NCI-H146 treated with DMSO at 0.1 percent for 48 hours (cell line): ENCODE measurements around the gene TNFAIP8L3.

Experiments
- DNase-seq: peaks from one replicate; lab custom pipeline; 2025; ENCODE audit not compliant: unreplicated experiment; lab: John Stamatoyannopoulos, UW

The TNFAIP8L3 gene

DNA sequence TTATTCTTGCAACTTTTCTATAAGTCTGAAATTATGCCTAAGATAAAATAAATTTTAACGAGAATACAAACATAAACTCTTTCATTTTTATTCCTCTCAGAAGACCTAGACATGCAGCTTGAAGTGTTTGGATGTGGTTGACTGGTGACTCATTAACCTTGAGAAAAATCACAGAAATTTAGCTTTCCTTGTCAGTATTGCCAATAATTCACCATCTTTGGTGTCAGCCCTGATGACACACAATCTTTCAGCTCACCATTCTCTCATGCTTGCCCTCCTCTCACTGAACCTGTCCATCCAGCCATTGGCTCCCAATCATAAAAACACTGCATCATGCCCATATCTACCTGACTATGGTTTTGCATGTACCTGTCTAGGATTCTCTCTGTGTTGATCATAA, 22.6 kb upstream of the TNFAIP8L3 start:
- DNase-seq: no peak

- no peak for DNase-seq
Observed at GRCh38 chr15:51114437-51115119, 19.9 kb upstream of the TNFAIP8L3 start.

DNA sequence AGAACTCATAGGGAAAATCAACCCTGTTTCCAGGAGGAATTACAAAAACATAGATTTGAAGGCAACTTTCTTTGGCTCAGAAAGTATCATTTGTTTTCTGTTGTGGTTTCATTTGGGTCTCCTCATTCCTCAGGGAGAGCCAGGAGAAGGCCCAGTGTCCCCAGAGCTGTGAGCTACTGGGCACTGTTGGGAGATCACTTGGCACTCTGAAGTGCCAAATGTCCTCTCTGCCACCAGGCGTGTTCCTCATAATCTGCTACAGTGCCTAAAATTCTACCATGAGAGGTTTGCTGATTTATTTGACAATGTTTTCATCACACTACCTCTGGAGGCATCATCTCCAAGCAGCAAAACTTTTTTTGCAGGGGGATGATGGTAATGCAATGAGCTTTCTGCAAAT, 17.4 kb upstream of the TNFAIP8L3 start:
- no peak for DNase-seq

DNA sequence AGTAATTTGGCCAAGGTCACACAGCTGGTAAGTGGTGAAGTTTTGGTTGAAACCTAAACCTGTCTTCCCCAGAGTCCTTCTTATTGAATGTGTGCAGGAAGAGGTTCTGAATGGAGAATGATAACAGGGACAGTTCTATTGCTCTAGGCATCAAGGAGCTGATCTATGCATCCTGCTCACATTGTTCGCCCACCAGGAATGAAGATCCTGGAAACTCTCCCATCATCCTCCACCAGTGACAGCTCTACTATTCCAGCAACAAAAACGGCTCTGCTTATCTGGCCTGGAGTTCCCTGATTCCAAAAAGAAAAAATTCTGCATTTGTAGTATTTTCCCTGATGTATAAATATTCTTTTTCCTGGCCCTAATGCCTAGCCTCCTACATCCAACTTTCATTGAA, 16.4 kb upstream of the TNFAIP8L3 start:
- DNase-seq: no peak

GRCh38 chr15:51110171-51110570, 15.5 kb upstream of the TNFAIP8L3 start:
- no peak for DNase-seq

DNA sequence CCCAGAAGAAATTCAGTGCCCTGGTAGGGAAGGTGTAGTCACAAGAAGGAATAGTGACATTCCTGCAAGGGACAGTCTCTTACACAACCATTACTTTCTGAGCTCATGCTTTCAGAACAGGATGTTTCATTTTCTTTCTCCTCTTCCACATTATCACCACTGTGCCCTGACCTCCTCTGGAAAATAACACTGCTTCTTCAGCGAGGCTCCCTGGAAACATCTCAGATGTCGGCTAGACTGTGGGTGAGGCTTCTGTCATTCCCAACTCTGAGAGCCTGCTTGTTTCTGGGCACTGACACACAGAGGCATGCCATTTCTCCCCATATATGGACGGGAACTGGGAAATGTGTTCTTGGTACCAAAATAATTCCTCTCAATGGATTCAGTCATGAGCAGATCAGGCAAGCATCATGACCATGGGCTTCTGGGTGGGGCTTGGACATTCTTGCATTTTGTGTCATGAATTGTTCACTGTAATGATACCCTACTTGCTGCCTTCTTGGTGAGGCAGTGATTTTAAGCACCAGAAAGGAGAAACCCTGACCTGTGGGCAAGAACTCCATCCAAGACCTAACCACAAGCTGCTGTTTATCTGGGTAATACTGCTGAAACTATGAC, 14.3 kb upstream of the TNFAIP8L3 start:
- DNase-seq: no peak

DNA sequence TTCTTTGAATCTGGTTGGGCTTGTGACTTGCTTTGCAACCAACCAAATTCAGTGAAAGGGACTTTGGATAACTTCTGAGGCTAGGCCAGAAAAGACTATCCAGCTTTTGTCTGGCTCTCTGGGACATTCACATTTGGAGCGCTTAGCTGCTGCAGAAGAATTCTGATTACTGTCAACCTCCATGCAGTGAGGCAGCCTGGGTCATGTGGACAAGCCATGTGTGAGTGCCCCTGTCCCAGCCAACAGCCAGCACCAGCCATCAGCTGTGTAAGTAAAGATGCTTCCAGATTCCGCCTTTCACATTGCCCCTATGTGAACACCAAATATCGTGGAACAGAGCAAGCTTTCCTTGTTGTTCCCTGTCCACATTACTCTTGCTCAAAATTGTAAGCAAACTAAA, 12.9 kb upstream of the TNFAIP8L3 start:
- no peak for DNase-seq

DNA sequence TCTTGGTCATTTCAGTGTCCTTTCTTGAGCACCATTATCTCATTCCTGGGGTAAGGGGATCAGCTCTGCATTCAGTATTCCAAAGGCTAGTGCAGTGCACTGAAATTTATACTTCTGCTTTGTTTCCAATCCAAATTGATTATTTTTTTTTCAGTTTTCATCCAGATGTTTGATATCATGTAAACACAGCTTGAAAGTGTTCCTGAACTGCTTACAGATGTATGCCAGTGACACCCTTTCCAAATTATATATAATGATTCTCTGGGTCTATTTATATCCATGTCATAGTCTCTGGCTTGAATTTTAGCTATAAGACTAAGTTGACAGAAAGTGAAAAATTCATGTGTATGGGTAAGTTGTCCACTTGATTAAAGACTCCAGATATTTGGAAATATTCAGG, 11.8 kb upstream of the TNFAIP8L3 start:
- no peak for DNase-seq

DNA sequence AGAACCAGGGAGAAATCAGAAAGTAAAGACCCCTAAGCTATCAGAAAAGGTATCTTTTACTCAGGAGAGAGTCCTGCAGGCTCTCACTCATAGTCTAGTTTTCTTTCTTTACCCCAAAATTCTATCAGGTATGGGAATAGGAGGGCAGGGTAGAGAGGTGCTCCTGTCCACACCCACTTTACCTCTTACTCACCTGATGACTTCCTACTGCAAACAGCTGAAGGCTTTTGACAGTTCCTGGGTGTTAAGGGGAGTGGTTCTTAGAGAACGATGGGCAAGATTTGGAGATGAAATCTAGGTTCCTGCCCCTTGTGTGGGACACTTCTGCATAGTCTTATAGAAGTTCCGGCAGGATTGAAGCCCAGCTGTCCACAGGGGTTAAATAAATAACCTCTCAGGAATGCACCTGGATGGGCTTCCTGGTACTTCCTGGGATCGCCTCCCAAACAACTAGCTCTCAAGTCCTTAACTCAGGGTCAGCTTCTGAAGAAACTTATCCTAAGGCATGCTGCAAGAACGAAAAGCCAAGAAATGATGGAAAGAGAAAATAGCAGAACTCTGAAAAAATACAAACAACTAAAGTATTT, 10.8 kb upstream of the TNFAIP8L3 start:
- DNase-seq: no peak

GRCh38 chr15:51104512-51104911, 9.8 kb upstream of the TNFAIP8L3 start:
- no peak for DNase-seq

DNA sequence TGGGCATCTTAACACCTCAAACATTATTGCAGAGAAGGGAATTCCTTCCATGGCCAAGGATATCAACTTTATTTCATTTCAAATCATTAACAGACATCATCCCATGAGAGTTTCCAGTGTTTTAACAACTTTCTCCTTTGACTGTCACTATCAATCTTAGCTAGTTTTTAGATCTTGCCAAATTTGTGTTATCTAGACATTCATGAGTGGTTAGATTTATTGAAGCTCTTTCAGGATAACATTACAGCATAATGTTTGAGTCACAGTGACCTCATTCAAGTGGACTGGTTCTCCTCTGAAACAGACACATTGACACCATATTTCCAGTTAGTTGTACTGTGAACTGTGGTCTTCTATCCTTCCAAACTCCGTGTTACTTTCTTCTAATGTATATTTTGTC, 8.6 kb upstream of the TNFAIP8L3 start:
- no peak for DNase-seq

DNA sequence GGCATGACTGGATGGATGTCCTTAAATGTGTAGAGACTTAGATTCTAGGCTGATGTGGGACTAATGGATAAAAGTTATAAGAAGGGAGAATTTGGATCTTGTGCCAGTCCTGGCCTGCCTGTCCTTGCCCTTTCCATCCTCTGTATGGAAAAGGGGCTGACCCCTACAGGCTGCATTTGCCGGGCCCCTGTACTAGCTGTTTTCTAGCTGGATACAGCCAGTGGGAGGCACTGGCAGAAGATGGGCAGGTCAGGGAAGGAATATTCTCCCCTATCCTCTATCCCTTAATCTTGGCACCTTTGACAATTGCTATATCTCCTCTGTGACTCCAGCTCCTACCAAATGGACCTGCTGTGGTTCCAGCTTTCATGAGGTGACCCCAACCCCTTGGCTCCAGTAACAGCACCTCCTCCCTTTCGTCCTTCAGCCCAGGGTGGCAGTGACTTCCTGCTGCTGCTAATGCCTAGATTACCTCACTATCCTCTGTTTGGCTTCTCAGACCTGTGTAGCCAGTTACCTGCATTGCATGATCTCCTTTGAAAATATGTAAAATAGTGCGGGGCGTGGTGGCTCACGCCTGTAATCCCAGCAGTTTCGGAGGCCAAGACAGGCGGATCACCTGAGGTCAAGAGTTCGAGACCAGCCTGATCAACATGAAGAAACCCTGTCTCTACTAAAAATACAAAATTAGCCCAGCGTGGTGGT, 6.2 kb upstream of the TNFAIP8L3 start:
- DNase-seq: no peak

- no peak for DNase-seq
Observed at GRCh38 chr15:51099185-51099584, 4.5 kb upstream of the TNFAIP8L3 start.

GRCh38 chr15:51098331-51098619, 3.6 kb upstream of the TNFAIP8L3 start:
- DNase-seq: no peak

DNA sequence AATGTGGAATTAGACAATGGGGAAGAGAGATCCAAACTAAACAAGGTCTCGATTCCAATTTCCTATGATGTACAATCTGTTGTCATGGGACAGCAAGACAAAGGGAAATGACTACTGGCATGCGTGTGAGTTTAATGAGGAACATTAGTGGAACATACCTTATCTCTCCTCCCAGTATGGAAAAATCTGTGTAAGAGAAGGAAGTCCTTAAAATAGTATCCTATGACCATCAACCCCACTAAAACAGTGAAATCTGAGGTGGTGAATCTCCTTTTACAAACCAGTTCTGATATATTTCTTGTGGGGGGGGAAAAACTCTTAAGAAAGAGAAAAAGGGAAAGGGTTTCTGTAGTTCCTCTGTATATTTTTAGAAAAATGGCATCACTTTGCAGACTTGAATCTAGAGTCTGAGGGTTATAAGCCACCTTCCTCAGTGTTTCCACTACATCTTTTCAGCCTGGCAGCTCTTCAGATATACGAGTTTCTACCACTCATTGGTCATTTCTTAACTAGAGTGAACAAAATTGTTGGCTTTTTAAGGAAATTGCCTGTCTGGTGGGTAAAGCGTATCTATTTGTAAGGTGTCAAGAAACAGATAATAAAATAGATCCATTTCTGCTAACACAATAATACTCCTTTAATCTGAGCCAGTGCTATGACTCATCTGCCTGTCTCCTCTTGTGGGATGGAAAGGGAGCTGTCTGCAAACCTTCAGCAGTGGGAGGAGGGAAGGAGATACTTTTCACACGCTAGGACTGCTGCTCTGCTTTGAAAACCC, 3.0 kb upstream of the TNFAIP8L3 start:
- DNase-seq: no peak

DNA sequence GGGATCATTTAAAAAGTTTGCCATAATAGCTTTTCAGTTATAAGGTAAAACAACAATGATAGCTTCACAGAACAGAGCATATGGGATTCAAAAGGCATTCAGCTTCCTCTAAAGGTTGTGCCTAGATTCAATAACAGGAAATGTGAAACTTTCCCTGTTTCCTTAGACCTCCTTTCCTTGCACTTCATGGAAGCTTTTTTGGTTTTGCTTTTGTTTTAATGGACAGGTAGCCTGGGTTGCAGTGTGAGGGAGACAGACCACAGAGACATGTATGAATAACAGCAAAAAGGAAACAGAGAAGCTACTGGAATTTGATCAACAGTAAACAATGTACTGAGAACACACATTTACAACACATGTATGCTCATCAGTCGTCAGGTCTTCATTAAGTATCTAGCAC, 2.3 kb upstream of the TNFAIP8L3 start:
- DNase-seq: no peak

GRCh38 chr15:51095681-51096331, 1.1 kb upstream of the TNFAIP8L3 start:
- no peak for DNase-seq

DNA sequence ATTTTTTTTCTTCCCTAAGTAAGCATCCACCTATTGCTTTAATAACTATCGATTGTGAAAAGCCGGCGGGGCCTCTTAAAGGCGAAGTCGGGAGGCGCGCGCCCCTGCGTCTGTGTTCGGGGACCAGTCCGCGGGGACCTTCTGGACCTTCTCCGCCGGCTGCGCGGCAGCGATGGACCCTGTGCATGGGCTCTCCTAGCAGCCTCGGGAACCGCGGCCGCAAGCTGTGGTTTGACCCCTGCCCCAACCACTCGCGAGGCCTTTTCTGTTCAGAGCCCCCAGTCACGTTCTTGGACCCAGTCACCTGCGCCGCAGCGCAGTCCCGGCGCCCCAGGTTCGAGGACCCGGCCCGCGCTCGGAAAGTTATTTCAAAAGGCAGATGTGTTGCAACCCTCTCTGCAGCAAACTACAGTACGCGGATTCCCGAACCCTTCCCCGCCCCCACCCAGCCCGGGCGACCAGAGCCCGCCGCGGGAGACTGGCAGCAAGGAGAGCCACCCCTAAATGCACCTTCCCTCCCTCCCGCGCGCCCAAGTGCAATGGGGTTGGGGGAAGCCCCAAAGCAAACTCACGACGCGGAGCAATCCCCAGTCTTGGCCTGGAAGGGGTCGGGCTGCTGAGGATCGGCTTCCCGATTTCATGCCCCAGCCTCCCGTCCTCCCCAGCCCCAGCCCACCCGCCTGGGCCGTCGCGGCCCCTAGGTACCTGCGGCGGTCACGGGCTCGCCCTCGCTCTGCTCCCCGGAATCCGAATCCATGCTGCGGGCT, 684 bp downstream of the TNFAIP8L3 start:
- peak; percentile 17 for DNase-seq

DNA sequence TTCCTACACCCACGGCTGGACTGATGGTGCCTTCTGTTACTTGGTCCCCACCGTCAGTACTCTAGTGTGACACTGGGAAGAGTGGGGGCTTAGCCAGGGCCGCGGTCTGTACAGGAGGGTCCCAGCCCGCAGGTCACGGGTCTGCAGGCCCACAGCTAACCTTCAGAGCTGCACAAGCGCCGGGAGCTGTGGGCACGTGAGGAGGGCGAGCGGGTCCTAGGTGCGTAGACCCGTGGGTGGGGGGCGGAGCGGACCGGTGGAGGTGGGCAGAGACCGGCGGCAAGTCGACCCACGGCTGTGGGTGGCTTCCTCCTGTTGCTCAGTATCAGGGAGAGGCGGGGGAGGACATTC, 1.2 kb downstream of the TNFAIP8L3 start:
- no peak for DNase-seq

GRCh38 chr15:51092480-51093040, 2.1 kb downstream of the TNFAIP8L3 start:
- no peak for DNase-seq
